ENCODE measurements around the gene AUTS2. TPM values are rescaled to one million over a fixed set of nuclear protein-coding genes. Genes with fewer than 3 reads are reported as not detected.

The AUTS2 gene
- total and polyA plus RNA-seq, 7 experiments from 2014 or later: 0.40 to 31.7 (median 4.2) TPM

- DNase-seq: no peak
- Mint-ChIP-seq H3K36me3 (peaks cover 0 to 7% (median 0%) of the 10 kb centered on the region in 5 donors), H3K4me1 (no peaks in the 10 kb centered on the region), H3K27me3 (peaks cover 7 to 30% (median 22%) of the 10 kb centered on the region in 5 donors), H3K4me3 (no peak overlapping the region), H3K27ac (no peak overlapping the region), H3K9me3 (peaks cover 1 to 20% (median 9%) of the 10 kb centered on the region in 11 donors)
- Histone ChIP-seq H3K27ac (ENCODE audit: low read depth, low read length) (no peak overlapping the region), H3K27me3 (ENCODE audit: control insufficient read depth in 2 of 2, insufficient read depth in 2 of 2, low read length in 2 of 2) (peaks cover 3% of the 10 kb centered on the region in 2 donors), H3K4me1 (ENCODE audit: control insufficient read depth in 2 of 2, insufficient read depth in 2 of 2, low read length in 2 of 2) (no peaks in the 10 kb centered on the region), H3K36me3 (ENCODE audit: control insufficient read depth in 2 of 3, insufficient read depth in 3 of 3, low read length in 3 of 3) (no peaks in the 10 kb centered on the region), H3K4me3 (ENCODE audit: low read length) (no peak overlapping the region), H3K9me3 (ENCODE audit: control insufficient read depth in 2 of 3, low read length in 3 of 3) (peaks cover 0 to 7% (median 0%) of the 10 kb centered on the region in 3 experiments)
- intact Hi-C loops (cut with micrococcal nuclease): no loop called here
- POLR2A ChIA-PET: no interaction called here
- no peak for ATAC-seq
- CTCF ChIA-PET: no interaction called here
Measured at GRCh38 chr7:70602117-70602516, 1003.8 kb downstream of the AUTS2 start.

- Histone ChIP-seq H3K9me3 (ENCODE audit: control insufficient read depth in 2 of 3, low read length in 3 of 3) (no peaks in the 10 kb centered on the region), H3K36me3 (ENCODE audit: control insufficient read depth in 2 of 3, insufficient read depth in 3 of 3, low read length in 3 of 3) (no peaks in the 10 kb centered on the region), H3K4me3 (ENCODE audit: low read length) (no peak overlapping the region), H3K4me1 (ENCODE audit: control insufficient read depth in 2 of 2, insufficient read depth in 2 of 2, low read length in 2 of 2) (no peaks in the 10 kb centered on the region), H3K27me3 (ENCODE audit: control insufficient read depth in 2 of 2, insufficient read depth in 2 of 2, low read length in 2 of 2) (no peaks in the 10 kb centered on the region), H3K27ac (ENCODE audit: low read depth, low read length) (no peak overlapping the region)
- ChIA-PET CTCF (no interaction called here), POLR2A (no interaction called here)
- no peak overlapping the region for H3K27ac Mint-ChIP-seq
- DNase-seq (no peak), ATAC-seq (no peak)
- no peaks in the 10 kb centered on the region for H3K36me3 Mint-ChIP-seq
- intact Hi-C loops (cut with micrococcal nuclease): no loop called here
- peaks cover 0 to 5% (median 0%) of the 10 kb centered on the region in 11 donors for H3K9me3 Mint-ChIP-seq
- H3K4me3 Mint-ChIP-seq: no peak overlapping the region
- H3K27me3 Mint-ChIP-seq: peaks cover 0 to 8% (median 0%) of the 10 kb centered on the region in 5 donors
- H3K4me1 Mint-ChIP-seq: no peaks in the 10 kb centered on the region
Measured at GRCh38 chr7:70607281-70607680, 1009.0 kb downstream of the AUTS2 start.

- H3K9me3 Mint-ChIP-seq: peaks cover 0 to 5% (median 0%) of the 10 kb centered on the region in 11 donors
- Histone ChIP-seq H3K9me3 (ENCODE audit: control insufficient read depth in 2 of 3, low read length in 3 of 3) (no peaks in the 10 kb centered on the region), H3K4me1 (ENCODE audit: control insufficient read depth in 2 of 2, insufficient read depth in 2 of 2, low read length in 2 of 2) (no peaks in the 10 kb centered on the region), H3K27me3 (ENCODE audit: control insufficient read depth in 2 of 2, insufficient read depth in 2 of 2, low read length in 2 of 2) (no peaks in the 10 kb centered on the region), H3K4me3 (ENCODE audit: low read length) (no peak overlapping the region), H3K36me3 (ENCODE audit: control insufficient read depth in 2 of 3, insufficient read depth in 3 of 3, low read length in 3 of 3) (no peaks in the 10 kb centered on the region), H3K27ac (ENCODE audit: low read depth, low read length) (no peak overlapping the region)
- no peak overlapping the region for H3K27ac Mint-ChIP-seq
- no peak for DNase-seq
- H3K4me1 Mint-ChIP-seq: no peaks in the 10 kb centered on the region
- ChIA-PET POLR2A (no interaction called here), CTCF (no interaction called here)
- H3K27me3 Mint-ChIP-seq: peaks cover 0 to 8% (median 0%) of the 10 kb centered on the region in 5 donors
- no peaks in the 10 kb centered on the region for H3K36me3 Mint-ChIP-seq
- no peak for ATAC-seq
- H3K4me3 Mint-ChIP-seq: no peak overlapping the region
- intact Hi-C loops (cut with micrococcal nuclease): no loop called here
Measured at GRCh38 chr7:70607759-70608158, 1009.5 kb downstream of the AUTS2 start.

DNA sequence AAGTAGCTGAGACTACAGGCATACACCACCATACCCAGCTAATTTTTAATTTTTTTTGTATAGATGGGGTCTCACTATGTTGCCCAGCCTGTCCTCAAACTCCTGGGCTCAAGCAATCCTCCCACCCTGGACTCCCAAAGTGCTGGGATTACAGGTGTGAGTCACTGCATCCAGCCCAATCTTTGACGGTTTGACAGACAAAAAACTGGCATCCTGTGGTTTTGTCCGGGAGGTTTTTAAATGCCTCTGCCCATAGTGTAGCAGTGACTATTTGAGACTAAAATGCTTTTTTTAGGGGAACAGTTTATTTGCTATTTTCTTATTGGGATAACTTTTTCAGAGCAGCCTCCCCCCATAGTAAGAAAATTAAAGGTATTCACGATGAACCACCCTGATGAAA is 1010.0 kb downstream of the AUTS2 start:
- H3K36me3 Mint-ChIP-seq: no peaks in the 10 kb centered on the region
- intact Hi-C loops (cut with micrococcal nuclease): no loop called here
- Histone ChIP-seq H3K36me3 (ENCODE audit: control insufficient read depth in 2 of 3, insufficient read depth in 3 of 3, low read length in 3 of 3) (no peaks in the 10 kb centered on the region), H3K4me1 (ENCODE audit: control insufficient read depth in 2 of 2, insufficient read depth in 2 of 2, low read length in 2 of 2) (no peaks in the 10 kb centered on the region), H3K4me3 (ENCODE audit: low read length) (no peak overlapping the region), H3K9me3 (ENCODE audit: control insufficient read depth in 2 of 3, low read length in 3 of 3) (no peaks in the 10 kb centered on the region), H3K27ac (ENCODE audit: low read depth, low read length) (no peak overlapping the region), H3K27me3 (ENCODE audit: control insufficient read depth in 2 of 2, insufficient read depth in 2 of 2, low read length in 2 of 2) (no peaks in the 10 kb centered on the region)
- ATAC-seq (no peak), DNase-seq (no peak)
- ChIA-PET POLR2A (no interaction called here), CTCF (no interaction called here)
- H3K4me3 Mint-ChIP-seq: no peak overlapping the region
- H3K9me3 Mint-ChIP-seq: peaks cover 0 to 5% (median 0%) of the 10 kb centered on the region in 11 donors
- H3K27ac Mint-ChIP-seq: no peak overlapping the region
- H3K27me3 Mint-ChIP-seq: peaks cover 0 to 8% (median 0%) of the 10 kb centered on the region in 5 donors
- no peaks in the 10 kb centered on the region for H3K4me1 Mint-ChIP-seq

DNA sequence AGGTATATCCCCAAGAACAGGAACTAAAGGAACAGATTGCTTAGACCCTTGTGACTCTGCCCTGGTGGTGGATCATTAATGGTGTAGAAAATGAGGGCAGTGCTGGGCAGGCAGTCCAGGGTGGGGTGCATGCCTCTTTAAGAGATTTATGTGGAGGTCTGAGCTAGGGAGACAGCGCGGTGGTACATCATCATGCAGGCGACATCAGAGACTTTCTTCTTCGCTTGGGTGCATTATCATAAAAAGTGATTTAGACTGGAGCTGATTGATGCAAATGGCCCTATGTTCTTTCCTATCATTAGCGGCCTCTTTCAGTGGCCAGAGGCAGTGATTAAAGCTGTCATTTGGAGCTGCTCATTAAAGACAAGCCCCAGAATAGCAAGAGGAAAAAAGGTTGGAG is 1014.5 kb downstream of the AUTS2 start:
- CTCF ChIA-PET: no interaction called here

DNA sequence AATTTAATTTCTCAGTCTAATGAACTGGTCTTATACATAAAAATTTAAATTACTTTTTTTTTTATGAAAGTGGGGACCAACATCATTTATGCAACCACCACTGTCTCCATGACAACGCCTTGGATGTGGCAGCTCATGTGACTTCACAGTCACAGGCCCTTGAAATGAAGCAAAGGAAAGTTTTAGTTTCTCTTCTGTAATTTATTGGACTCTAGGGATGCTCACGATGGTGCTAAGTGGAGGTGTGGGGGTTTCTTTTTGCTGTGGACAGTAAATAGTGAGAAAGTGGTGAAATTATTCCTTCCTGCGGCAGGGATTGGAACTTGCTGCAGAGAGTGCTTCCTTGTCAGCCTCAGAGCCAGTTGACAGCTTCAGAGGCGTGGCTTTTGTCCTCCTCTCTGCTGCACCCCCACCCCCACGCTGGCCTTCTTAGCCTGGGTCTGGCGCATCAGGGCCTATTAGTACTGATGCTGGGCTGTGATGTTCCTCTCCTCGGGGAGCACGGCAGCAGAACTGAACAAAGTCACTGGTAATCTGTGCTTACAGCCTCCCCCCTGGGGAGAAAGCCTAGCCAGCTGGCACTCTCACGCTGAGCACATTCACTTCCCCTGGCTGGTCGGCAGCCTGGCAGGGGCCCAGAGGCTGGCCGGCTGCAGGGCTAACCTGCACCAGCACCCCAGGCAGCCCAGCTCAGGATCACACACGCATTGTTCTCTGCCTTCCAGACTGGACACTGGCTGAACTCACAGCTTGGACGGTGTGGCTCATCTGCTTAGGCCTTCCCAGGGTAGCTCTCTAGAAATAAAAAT is 1016.2 kb downstream of the AUTS2 start:
- ChIA-PET POLR2A (no interaction called here), CTCF (no interaction called here)
- peaks cover 0 to 8% (median 0%) of the 10 kb centered on the region in 5 donors for H3K27me3 Mint-ChIP-seq
- intact Hi-C loops (cut with micrococcal nuclease): no loop called here
- H3K36me3 Mint-ChIP-seq: no peaks in the 10 kb centered on the region
- ATAC-seq: no peak
- no peak overlapping the region for H3K4me3 ChIP-seq (ENCODE audit: low read length)
- no peak overlapping the region for H3K27ac Mint-ChIP-seq
- H3K4me3 Mint-ChIP-seq: no peak overlapping the region
- H3K9me3 ChIP-seq (ENCODE audit: control insufficient read depth in 2 of 3, low read length in 3 of 3): no peaks in the 10 kb centered on the region
- peaks cover 0 to 3% (median 0%) of the 10 kb centered on the region in 11 donors for H3K9me3 Mint-ChIP-seq
- H3K27me3 ChIP-seq (ENCODE audit: control insufficient read depth in 2 of 2, insufficient read depth in 2 of 2, low read length in 2 of 2): no peaks in the 10 kb centered on the region
- no peaks in the 10 kb centered on the region for H3K4me1 ChIP-seq (ENCODE audit: control insufficient read depth in 2 of 2, insufficient read depth in 2 of 2, low read length in 2 of 2)
- H3K36me3 ChIP-seq (ENCODE audit: control insufficient read depth in 2 of 3, insufficient read depth in 3 of 3, low read length in 3 of 3): no peaks in the 10 kb centered on the region
- no peak for DNase-seq
- no peaks in the 10 kb centered on the region for H3K4me1 Mint-ChIP-seq
- H3K27ac ChIP-seq (ENCODE audit: low read depth, low read length): no peak overlapping the region

More for the DNA sequence above, 1014.5 kb downstream of the AUTS2 start:
- DNase-seq: no peak
- Mint-ChIP-seq H3K4me3 (no peak overlapping the region), H3K27me3 (peaks cover 0 to 8% (median 0%) of the 10 kb centered on the region in 5 donors), H3K4me1 (no peaks in the 10 kb centered on the region), H3K27ac (no peak overlapping the region), H3K9me3 (peaks cover 0 to 3% (median 0%) of the 10 kb centered on the region in 11 donors), H3K36me3 (no peaks in the 10 kb centered on the region)
- H3K27ac ChIP-seq (ENCODE audit: low read depth, low read length): no peak overlapping the region
- no peaks in the 10 kb centered on the region for H3K36me3 ChIP-seq (ENCODE audit: control insufficient read depth in 2 of 3, insufficient read depth in 3 of 3, low read length in 3 of 3)
- POLR2A ChIA-PET: no interaction called here
- ATAC-seq: no peak
- H3K9me3 ChIP-seq (ENCODE audit: control insufficient read depth in 2 of 3, low read length in 3 of 3): no peaks in the 10 kb centered on the region
- H3K4me1 ChIP-seq (ENCODE audit: control insufficient read depth in 2 of 2, insufficient read depth in 2 of 2, low read length in 2 of 2): no peaks in the 10 kb centered on the region
- no peaks in the 10 kb centered on the region for H3K27me3 ChIP-seq (ENCODE audit: control insufficient read depth in 2 of 2, insufficient read depth in 2 of 2, low read length in 2 of 2)
- intact Hi-C loops (cut with micrococcal nuclease): no loop called here
- no peak overlapping the region for H3K4me3 ChIP-seq (ENCODE audit: low read length)

DNA sequence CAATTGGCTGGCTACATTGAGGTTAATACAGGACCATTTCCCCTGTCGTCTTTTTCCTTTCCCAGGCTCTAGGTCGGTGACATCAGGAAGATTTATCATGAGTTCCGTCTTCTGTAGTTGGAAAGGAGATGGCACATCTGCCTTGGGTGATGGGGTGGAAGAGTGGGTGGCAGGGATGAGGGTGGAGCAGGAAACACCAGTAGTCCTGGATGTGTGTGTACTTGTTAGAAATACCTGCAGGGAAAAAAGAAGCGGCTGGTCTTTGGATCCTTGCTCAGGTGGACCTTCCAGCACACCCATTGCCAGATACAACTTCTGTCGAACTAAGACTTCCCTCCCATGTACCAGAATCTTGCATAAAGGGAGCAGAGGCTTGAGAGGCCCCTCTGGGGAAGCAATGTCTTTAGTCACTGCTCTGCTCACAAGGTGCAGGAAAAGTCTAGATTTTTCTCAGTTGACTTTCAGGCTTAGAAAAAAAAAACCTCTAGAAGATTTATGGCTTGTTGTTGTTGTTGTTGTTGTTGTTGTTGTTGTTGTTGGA is 1016.9 kb downstream of the AUTS2 start:
- no peak overlapping the region for H3K4me3 ChIP-seq (ENCODE audit: low read length)
- no peaks in the 10 kb centered on the region for H3K4me1 Mint-ChIP-seq
- peaks cover 0 to 8% (median 0%) of the 10 kb centered on the region in 5 donors for H3K27me3 Mint-ChIP-seq
- H3K9me3 ChIP-seq (ENCODE audit: control insufficient read depth in 2 of 3, low read length in 3 of 3): no peaks in the 10 kb centered on the region
- intact Hi-C loops (cut with micrococcal nuclease): no loop called here
- no peak overlapping the region for H3K27ac ChIP-seq (ENCODE audit: low read depth, low read length)
- peaks cover 0 to 3% (median 0%) of the 10 kb centered on the region in 11 donors for H3K9me3 Mint-ChIP-seq
- no peak for DNase-seq
- H3K27me3 ChIP-seq (ENCODE audit: control insufficient read depth in 2 of 2, insufficient read depth in 2 of 2, low read length in 2 of 2): no peaks in the 10 kb centered on the region
- no peaks in the 10 kb centered on the region for H3K4me1 ChIP-seq (ENCODE audit: control insufficient read depth in 2 of 2, insufficient read depth in 2 of 2, low read length in 2 of 2)
- H3K27ac Mint-ChIP-seq: no peak overlapping the region
- H3K36me3 ChIP-seq (ENCODE audit: control insufficient read depth in 2 of 3, insufficient read depth in 3 of 3, low read length in 3 of 3): no peaks in the 10 kb centered on the region
- POLR2A ChIA-PET: no interaction called here
- CTCF ChIA-PET: no interaction called here
- H3K4me3 Mint-ChIP-seq: no peak overlapping the region
- ATAC-seq: no peak
- no peaks in the 10 kb centered on the region for H3K36me3 Mint-ChIP-seq

All from naive thymus-derived CD4-positive, alpha-beta T cell (primary cell).